OCI-LY1 (cell line): ENCODE measurements around the gene RPL4.

ENCODE experiments used
- H2AFZ ChIP-seq: fragments of 200-600 bp; sonication (generic), shearing (Covaris generic); 2 replicates; pipeline ENCODE4 v1.6.0; 2014; ENCODE audit warnings: antibody characterized with exemption, mild to moderate bottlenecking, low read length
- H3F3A ChIP-seq: fragments of 200-600 bp; sonication (generic), shearing (Covaris generic); 2 replicates; pipeline ENCODE4 v1.6.0; 2014; ENCODE audit warnings: mild to moderate bottlenecking, antibody characterized with exemption, low read length, moderate library complexity; ENCODE audit not compliant: insufficient read depth
- H3K27ac ChIP-seq: fragments of 200-600 bp; sonication (generic); 2 replicates; pipeline ENCODE4 v1.5.1; 2014; ENCODE audit warnings: low read length, mixed run types, mild to moderate bottlenecking, low read depth; ENCODE audit not compliant: poor library complexity, severe bottlenecking
- H3K27me3 ChIP-seq: fragments of 200-600 bp; sonication (generic); 2 replicates; pipeline ENCODE4 v1.6.0; 2014; ENCODE audit warnings: antibody characterized with exemption, mild to moderate bottlenecking, low read length, moderate library complexity; ENCODE audit not compliant: insufficient read depth
- H3K36me3 ChIP-seq: fragments of 200-600 bp; sonication (generic); 2 replicates; pipeline ENCODE4 v1.6.1; 2014; ENCODE audit warnings: mild to moderate bottlenecking, antibody characterized with exemption, low read length, moderate library complexity, mixed read lengths; ENCODE audit not compliant: insufficient read depth
- H3K4me1 ChIP-seq: fragments of 200-600 bp; sonication (generic); 2 replicates; pipeline ENCODE4 v1.5.1; 2014; ENCODE audit warnings: mild to moderate bottlenecking, low read length, moderate library complexity; ENCODE audit not compliant: insufficient read depth, severe bottlenecking
- H3K4me2 ChIP-seq: fragments of 200-600 bp; sonication (generic), shearing (Covaris generic); 2 replicates; pipeline ENCODE4 v1.6.1; 2014; ENCODE audit warnings: low read length
- H3K4me3 ChIP-seq: fragments of 200-600 bp; sonication (generic); 2 replicates; pipeline ENCODE4 v1.5.1; 2014; ENCODE audit warnings: low read length, low read depth, mild to moderate bottlenecking, mixed read lengths; ENCODE audit not compliant: poor library complexity, severe bottlenecking
- H3K79me2 ChIP-seq: fragments of 200-600 bp; shearing (Covaris generic); 2 replicates; pipeline ENCODE4 v1.6.1; 2016; ENCODE audit warnings: mixed run types, low read length, mixed read lengths; ENCODE audit not compliant: insufficient read depth
- H3K9ac ChIP-seq: fragments of 200-600 bp; sonication (generic), shearing (Covaris generic); 2 replicates; pipeline ENCODE4 v1.6.1; 2014; ENCODE audit warnings: mild to moderate bottlenecking, low read length, mixed read lengths
- H3K9me2 ChIP-seq: fragments of 200-600 bp; sonication (generic), shearing (Covaris generic); 2 replicates; pipeline ENCODE4 v1.6.1; 2014; ENCODE audit warnings: low read depth, mild to moderate bottlenecking, low read length, mixed read lengths
- H3K9me3 ChIP-seq: fragments of 200-600 bp; shearing (Covaris generic); 2 replicates; pipeline ENCODE4 v1.6.1; 2014; ENCODE audit warnings: low read length, mixed read lengths
- H4K20me1 ChIP-seq: fragments of 200-600 bp; sonication (generic), shearing (Covaris generic); 2 replicates; pipeline ENCODE4 v1.6.0; 2016; ENCODE audit warnings: mild to moderate bottlenecking, low read length; ENCODE audit not compliant: insufficient read depth
- EZH2 ChIP-seq: fragments of 200-600 bp; sonication (generic), shearing (Covaris generic); IDR thresholded peaks from 2 replicates; pipeline ENCODE4 v1.8.0; 2017; ENCODE audit warnings: borderline replicate concordance, mixed run types, mild to moderate bottlenecking, antibody characterized with exemption, low read length, moderate library complexity, mixed read lengths
- TF ChIP-seq, protein P1 (sequence below): fragments of 200-600 bp; sonication (generic), shearing (Covaris generic); IDR thresholded peaks from 2 replicates; pipeline ENCODE4 v1.5.1; 2017; ENCODE audit warnings: mild to moderate bottlenecking, antibody characterized with exemption, low read length, moderate library complexity, mixed read lengths

Gene RPL4

DNA sequence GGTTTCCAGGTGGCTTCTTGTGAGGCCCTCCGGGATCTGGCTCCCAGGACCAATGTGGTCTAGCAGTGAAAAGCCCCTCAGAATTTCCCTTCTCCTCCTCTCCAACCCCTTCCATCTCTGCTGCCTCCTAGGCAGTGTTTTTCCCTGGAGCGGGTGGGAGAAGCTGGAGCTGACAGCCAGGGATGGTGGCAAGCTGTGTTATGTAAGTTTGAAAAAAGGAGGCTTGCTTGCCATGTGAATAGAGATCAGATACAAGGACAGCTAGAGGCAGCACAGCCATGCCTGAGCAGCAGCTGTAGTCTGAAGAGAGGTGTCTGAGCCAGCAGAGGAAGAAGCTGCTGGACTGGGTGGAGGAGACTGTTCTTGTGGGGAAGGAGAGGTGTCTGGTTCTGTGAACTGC, 27.6 kb downstream of the RPL4 start:
- Histone ChIP-seq H2AFZ (no peak overlapping the region), H3K9me2 (no peaks in the 10 kb centered on the region), H3F3A (no peaks in the 10 kb centered on the region), H3K27me3 (no peaks in the 10 kb centered on the region), H3K79me2 (no peaks in the 10 kb centered on the region), H3K4me2 (no peak overlapping the region), H4K20me1 (no peaks in the 10 kb centered on the region), H3K27ac (no peak overlapping the region), H3K4me1 (no peaks in the 10 kb centered on the region), H3K9ac (no peak overlapping the region), H3K4me3 (no peak overlapping the region), H3K36me3 (peaks cover 14% of the 10 kb centered on the region), H3K9me3 (no peaks in the 10 kb centered on the region)
- TF ChIP-seq EZH2, result no peak
- TF ChIP-seq, protein P1, sequence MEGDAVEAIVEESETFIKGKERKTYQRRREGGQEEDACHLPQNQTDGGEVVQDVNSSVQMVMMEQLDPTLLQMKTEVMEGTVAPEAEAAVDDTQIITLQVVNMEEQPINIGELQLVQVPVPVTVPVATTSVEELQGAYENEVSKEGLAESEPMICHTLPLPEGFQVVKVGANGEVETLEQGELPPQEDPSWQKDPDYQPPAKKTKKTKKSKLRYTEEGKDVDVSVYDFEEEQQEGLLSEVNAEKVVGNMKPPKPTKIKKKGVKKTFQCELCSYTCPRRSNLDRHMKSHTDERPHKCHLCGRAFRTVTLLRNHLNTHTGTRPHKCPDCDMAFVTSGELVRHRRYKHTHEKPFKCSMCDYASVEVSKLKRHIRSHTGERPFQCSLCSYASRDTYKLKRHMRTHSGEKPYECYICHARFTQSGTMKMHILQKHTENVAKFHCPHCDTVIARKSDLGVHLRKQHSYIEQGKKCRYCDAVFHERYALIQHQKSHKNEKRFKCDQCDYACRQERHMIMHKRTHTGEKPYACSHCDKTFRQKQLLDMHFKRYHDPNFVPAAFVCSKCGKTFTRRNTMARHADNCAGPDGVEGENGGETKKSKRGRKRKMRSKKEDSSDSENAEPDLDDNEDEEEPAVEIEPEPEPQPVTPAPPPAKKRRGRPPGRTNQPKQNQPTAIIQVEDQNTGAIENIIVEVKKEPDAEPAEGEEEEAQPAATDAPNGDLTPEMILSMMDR, result no peak

DNA sequence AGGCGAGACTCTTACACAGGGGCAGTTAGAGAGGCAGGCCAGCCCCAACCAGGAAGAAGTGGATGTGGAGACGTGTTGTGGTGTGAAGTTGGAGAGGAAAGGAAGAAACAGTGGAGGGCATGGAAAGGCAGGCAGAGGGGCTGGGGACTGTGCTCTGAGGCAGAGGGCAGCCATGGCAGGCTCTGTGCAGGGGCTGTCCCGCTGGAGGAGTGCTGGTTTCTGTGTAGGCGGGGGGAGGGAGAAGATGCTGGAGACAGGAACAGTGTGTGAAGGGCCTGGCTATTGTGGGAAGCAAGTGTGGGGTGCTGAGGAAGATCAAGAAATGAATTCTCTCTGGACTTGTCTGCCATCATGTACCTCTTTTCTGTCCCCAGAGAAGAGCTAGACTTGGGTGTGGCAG, 28.1 kb downstream of the RPL4 start:
- H3K79me2 ChIP-seq, result no peaks in the 10 kb centered on the region
- no peaks in the 10 kb centered on the region for H3K4me1 ChIP-seq
- H3K9ac ChIP-seq, result no peak overlapping the region
- no peaks in the 10 kb centered on the region for H3K27me3 ChIP-seq
- H3K9me3 ChIP-seq, result no peaks in the 10 kb centered on the region
- no peak overlapping the region for H3K27ac ChIP-seq
- no peak overlapping the region for H3K4me2 ChIP-seq
- TF ChIP-seq, protein P1, result no peak
- TF ChIP-seq EZH2, result no peak
- H3K9me2 ChIP-seq, result no peaks in the 10 kb centered on the region
- H3F3A ChIP-seq, result no peaks in the 10 kb centered on the region
- no peak overlapping the region for H3K4me3 ChIP-seq
- no peaks in the 10 kb centered on the region for H4K20me1 ChIP-seq
- peaks cover 9% of the 10 kb centered on the region for H3K36me3 ChIP-seq
- no peak overlapping the region for H2AFZ ChIP-seq

DNA sequence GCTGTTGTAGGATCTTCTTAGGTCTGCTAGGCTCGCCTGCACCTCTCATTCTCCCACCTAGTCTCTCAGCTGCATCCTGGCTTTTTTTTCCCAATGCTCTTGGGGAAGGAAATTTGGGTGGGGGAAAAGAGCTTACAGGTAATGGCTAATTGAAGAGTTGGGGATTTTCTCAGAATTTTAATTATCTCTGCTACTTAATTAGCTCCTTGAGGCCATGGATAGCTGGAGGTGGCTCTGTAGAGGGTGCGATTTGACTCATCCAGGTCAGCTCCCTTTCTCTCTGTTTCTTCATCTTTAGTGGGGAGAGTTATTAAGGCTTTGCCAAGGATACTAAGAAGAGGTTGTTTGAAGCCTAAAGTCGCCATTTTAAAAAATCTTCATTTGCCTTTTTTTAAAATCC, 29.7 kb downstream of the RPL4 start:
- no peaks in the 10 kb centered on the region for H3K4me1 ChIP-seq
- H2AFZ ChIP-seq, result no peak overlapping the region
- no peaks in the 10 kb centered on the region for H3K79me2 ChIP-seq
- H3K4me3 ChIP-seq, result no peak overlapping the region
- H4K20me1 ChIP-seq, result no peaks in the 10 kb centered on the region
- no peak overlapping the region for H3K4me2 ChIP-seq
- TF ChIP-seq EZH2, result no peak
- TF ChIP-seq, protein P1, result no peak
- H3K9me3 ChIP-seq, result no peaks in the 10 kb centered on the region
- H3K27me3 ChIP-seq, result no peaks in the 10 kb centered on the region
- H3K9me2 ChIP-seq, result no peaks in the 10 kb centered on the region
- no peaks in the 10 kb centered on the region for H3F3A ChIP-seq
- no peak overlapping the region for H3K9ac ChIP-seq
- no peak overlapping the region for H3K27ac ChIP-seq
- peaks cover 12% of the 10 kb centered on the region; the same call in 1 of the 2 replicates for H3K36me3 ChIP-seq
